PC-9 (cell line): ENCODE measurements around the gene SLC12A2.

Source experiments
- CTCF ChIP-seq: fragments of 200-600 bp; sonication (generic); conservative IDR thresholded peaks from 2 replicates; pipeline ENCODE4 v1.6.1; 2017; ENCODE audit warnings: mixed run types, antibody characterized with exemption, mild to moderate bottlenecking, moderate library complexity
- EZH2 ChIP-seq: fragments of 200-600 bp; sonication (generic); IDR thresholded peaks from 2 replicates; pipeline ENCODE4 v1.8.0; 2017; ENCODE audit warnings: antibody characterized with exemption, low read depth

GRCh38 chr5:128099944-128100343, 16.4 kb downstream of the SLC12A2 start:
- TF ChIP-seq CTCF (no peak), EZH2 (no peak)
